SU-DHL-6 (cell line): ENCODE measurements around the gene ASTN1.

Experiments
- EZH2phosphoT487 ChIP-seq: fragments of 200-600 bp; sonication (generic), shearing (Covaris generic); conservative IDR thresholded peaks from 2 replicates; pipeline ENCODE4 v1.6.1; 2018; ENCODE audit warnings: mild to moderate bottlenecking, antibody characterized with exemption, low read length, moderate library complexity, mixed read lengths
- TF ChIP-seq, protein P1 (sequence below): fragments of 200-600 bp; sonication (generic); IDR thresholded peaks from one replicate; pipeline ENCODE4 v1.5.1; 2017; ENCODE audit warnings: antibody characterized with exemption, mild to moderate bottlenecking, low read length, moderate library complexity; ENCODE audit not compliant: insufficient read depth, poor library complexity, severe bottlenecking

DNA sequence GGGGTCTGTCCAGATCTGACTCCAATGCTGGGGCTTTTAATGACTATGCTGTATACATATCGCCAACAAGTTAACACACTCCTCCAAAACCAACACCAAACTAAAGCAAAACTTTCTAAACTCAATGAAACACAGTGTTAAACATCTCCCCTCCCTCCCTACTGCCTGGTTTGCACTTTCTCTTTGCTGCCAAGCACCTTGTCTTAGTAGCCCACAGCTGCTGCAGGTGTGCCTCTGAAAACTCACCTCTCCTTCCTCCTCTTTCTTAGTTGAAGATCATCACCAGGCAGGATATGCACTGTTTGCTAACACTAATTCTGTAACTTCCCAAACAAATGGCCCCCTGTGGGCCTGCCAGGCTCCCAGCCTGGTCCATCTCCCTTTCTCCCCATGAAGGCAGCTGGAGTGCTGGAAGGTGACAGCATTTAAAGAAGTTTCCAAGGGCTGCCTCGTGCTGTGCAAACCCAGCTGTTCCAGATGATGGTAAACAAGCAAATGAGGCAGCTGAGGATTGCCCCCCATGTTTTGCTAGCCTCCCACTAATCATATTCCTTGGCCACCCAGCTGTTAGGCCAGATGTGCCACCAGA, 213.7 kb downstream of the ASTN1 start:
- TF ChIP-seq, protein P1, sequence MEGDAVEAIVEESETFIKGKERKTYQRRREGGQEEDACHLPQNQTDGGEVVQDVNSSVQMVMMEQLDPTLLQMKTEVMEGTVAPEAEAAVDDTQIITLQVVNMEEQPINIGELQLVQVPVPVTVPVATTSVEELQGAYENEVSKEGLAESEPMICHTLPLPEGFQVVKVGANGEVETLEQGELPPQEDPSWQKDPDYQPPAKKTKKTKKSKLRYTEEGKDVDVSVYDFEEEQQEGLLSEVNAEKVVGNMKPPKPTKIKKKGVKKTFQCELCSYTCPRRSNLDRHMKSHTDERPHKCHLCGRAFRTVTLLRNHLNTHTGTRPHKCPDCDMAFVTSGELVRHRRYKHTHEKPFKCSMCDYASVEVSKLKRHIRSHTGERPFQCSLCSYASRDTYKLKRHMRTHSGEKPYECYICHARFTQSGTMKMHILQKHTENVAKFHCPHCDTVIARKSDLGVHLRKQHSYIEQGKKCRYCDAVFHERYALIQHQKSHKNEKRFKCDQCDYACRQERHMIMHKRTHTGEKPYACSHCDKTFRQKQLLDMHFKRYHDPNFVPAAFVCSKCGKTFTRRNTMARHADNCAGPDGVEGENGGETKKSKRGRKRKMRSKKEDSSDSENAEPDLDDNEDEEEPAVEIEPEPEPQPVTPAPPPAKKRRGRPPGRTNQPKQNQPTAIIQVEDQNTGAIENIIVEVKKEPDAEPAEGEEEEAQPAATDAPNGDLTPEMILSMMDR = no peak
- TF ChIP-seq EZH2phosphoT487 = no peak
